Measurements from ENCODE around the gene SPSB1. TPM values are rescaled to one million over a fixed set of nuclear protein-coding genes. Genes with fewer than 3 reads are reported as not detected.

Gene SPSB1
- total RNA-seq, 4 donors from 2014 or later = 28.3 to 49.2 (median 42.1) TPM

- no peak for DNase-seq (ENCODE audit: low spot score in 2 of 2)
- 82% methylated on average over 14 of the region's 15 CpGs for WGBS
- H3K9me3 ChIP-seq = no peaks in the 10 kb centered on the region
- no peaks in the 10 kb centered on the region for H3K36me3 ChIP-seq
- H3K4me1 ChIP-seq = peaks cover 27% of the 10 kb centered on the region
- H3K27ac ChIP-seq = peak overlapping the region; percentile 64
- TF ChIP-seq POLR2AphosphoS5 (IDR thresholded peaks at IDR 0.05) = no peak
- no peak for TF ChIP-seq CTCF (IDR thresholded peaks at IDR 0.05)
- no peak for TF ChIP-seq EP300 (IDR thresholded peaks at IDR 0.05)
- H3K4me3 ChIP-seq = no peak overlapping the region
- no peaks in the 10 kb centered on the region for H3K27me3 ChIP-seq
Observed at GRCh38 chr1:9404117-9404914, 111.6 kb downstream of the SPSB1 start.

GRCh38 chr1:9406111-9406510, 113.4 kb downstream of the SPSB1 start:
- TF ChIP-seq CTCF (IDR thresholded peaks at IDR 0.05) (no peak), EP300 (IDR thresholded peaks at IDR 0.05) (no peak), POLR2AphosphoS5 (IDR thresholded peaks at IDR 0.05) (no peak), POLR2A (IDR thresholded peaks at IDR 0.05) (no peak)
- no peak overlapping the region for H3K4me3 ChIP-seq
- no peaks in the 10 kb centered on the region for H3K27me3 ChIP-seq
- H3K27ac ChIP-seq = no peak overlapping the region
- no peaks in the 10 kb centered on the region for H3K36me3 ChIP-seq
- no peaks in the 10 kb centered on the region for H3K9me3 ChIP-seq
- H3K4me1 ChIP-seq = peaks cover 12% of the 10 kb centered on the region
- WGBS = 65% methylated on average over 7 of the region's 7 CpGs
- no peak for DNase-seq (ENCODE audit: low spot score in 2 of 2)

- Histone ChIP-seq H3K27ac (no peak overlapping the region), H3K4me3 (no peak overlapping the region), H3K36me3 (no peaks in the 10 kb centered on the region), H3K9me3 (no peaks in the 10 kb centered on the region), H3K4me1 (peaks cover 35% of the 10 kb centered on the region), H3K27me3 (no peaks in the 10 kb centered on the region)
- 67% methylated on average over 7 of the region's 7 CpGs for WGBS
- no peak for DNase-seq (ENCODE audit: low spot score in 2 of 2)
- TF ChIP-seq POLR2AphosphoS5 (IDR thresholded peaks at IDR 0.05) (no peak), EP300 (IDR thresholded peaks at IDR 0.05) (no peak), CTCF (IDR thresholded peaks at IDR 0.05) (no peak), POLR2A (IDR thresholded peaks at IDR 0.05) (no peak)
Observed at GRCh38 chr1:9410737-9411297, 118.1 kb downstream of the SPSB1 start.

- no peaks in the 10 kb centered on the region for H3K27me3 ChIP-seq
- TF ChIP-seq CTCF (IDR thresholded peaks at IDR 0.05) (no peak), POLR2AphosphoS5 (IDR thresholded peaks at IDR 0.05) (no peak), POLR2A (IDR thresholded peaks at IDR 0.05) (no peak), EP300 (IDR thresholded peaks at IDR 0.05) (no peak)
- peaks cover 29% of the 10 kb centered on the region for H3K4me1 ChIP-seq
- peak in 1 of 2 donors; percentile 76 for DNase-seq (ENCODE audit: low spot score in 2 of 2)
- peak overlapping the region; percentile 77 for H3K27ac ChIP-seq
- WGBS = 15% methylated on average over 15 of the region's 17 CpGs
- H3K9me3 ChIP-seq = no peaks in the 10 kb centered on the region
- H3K36me3 ChIP-seq = no peaks in the 10 kb centered on the region
- peak overlapping the region; percentile 4 for H3K4me3 ChIP-seq
Observed at GRCh38 chr1:9413071-9413876, 120.6 kb downstream of the SPSB1 start.

GRCh38 chr1:9413877-9414213, 121.2 kb downstream of the SPSB1 start:
- peaks cover 29% of the 10 kb centered on the region for H3K4me1 ChIP-seq
- H3K27me3 ChIP-seq = no peaks in the 10 kb centered on the region
- H3K36me3 ChIP-seq = no peaks in the 10 kb centered on the region
- no peak overlapping the region for H3K4me3 ChIP-seq
- H3K9me3 ChIP-seq = no peaks in the 10 kb centered on the region
- 29% methylated on average over 1 of the region's 4 CpGs for WGBS
- H3K27ac ChIP-seq = peak overlapping the region; percentile 77
- TF ChIP-seq EP300 (IDR thresholded peaks at IDR 0.05) = no peak
- no peak for TF ChIP-seq POLR2AphosphoS5 (IDR thresholded peaks at IDR 0.05)
- TF ChIP-seq POLR2A (IDR thresholded peaks at IDR 0.05) = no peak
- no peak for TF ChIP-seq CTCF (IDR thresholded peaks at IDR 0.05)
- no peak for DNase-seq (ENCODE audit: low spot score in 2 of 2)
